Measurements from ENCODE around the gene FAM120B.

Gene FAM120B

GRCh38 chr6:170363255-170363654 lies 56.7 kb downstream of the FAM120B start:
- H3K4me1 ChIP-seq (ENCODE audit: control insufficient read depth in 1 of 2, insufficient read depth in 1 of 2, low read depth in 1 of 2, low read length in 1 of 2): no peaks in the 10 kb centered on the region
- peaks cover 93% of the 10 kb centered on the region for H3K36me3 ChIP-seq
- no peak overlapping the region for H3K27ac ChIP-seq
- no peaks in the 10 kb centered on the region for H3K9me3 ChIP-seq
- H3K27me3 ChIP-seq: no peaks in the 10 kb centered on the region
- no peak overlapping the region for H3K4me3 ChIP-seq (ENCODE audit: low read depth in 1 of 2, low read length in 1 of 2)
- no peak for TF ChIP-seq CTCF (IDR thresholded peaks at IDR 0.05)

- H3K4me1 ChIP-seq (ENCODE audit: control insufficient read depth in 1 of 2, insufficient read depth in 1 of 2, low read depth in 1 of 2, low read length in 1 of 2): peaks cover under 1 to 3% of the 10 kb centered on the region in 2 experiments
- no peaks in the 10 kb centered on the region for H3K9me3 ChIP-seq
- no peak overlapping the region for H3K4me3 ChIP-seq (ENCODE audit: low read depth in 1 of 2, low read length in 1 of 2)
- no peak for TF ChIP-seq CTCF (IDR thresholded peaks at IDR 0.05)
- H3K27ac ChIP-seq: no peak overlapping the region
- peaks cover 87% of the 10 kb centered on the region for H3K36me3 ChIP-seq
- H3K27me3 ChIP-seq: no peaks in the 10 kb centered on the region
Observed at GRCh38 chr6:170365121-170365520, 58.6 kb downstream of the FAM120B start.

- Histone ChIP-seq H3K36me3 (peaks cover 82% of the 10 kb centered on the region), H3K4me3 (ENCODE audit: low read depth in 1 of 2, low read length in 1 of 2) (no peak overlapping the region), H3K9me3 (no peaks in the 10 kb centered on the region), H3K27ac (no peak overlapping the region), H3K27me3 (no peaks in the 10 kb centered on the region), H3K4me1 (ENCODE audit: control insufficient read depth in 1 of 2, insufficient read depth in 1 of 2, low read depth in 1 of 2, low read length in 1 of 2) (peaks cover 5 to 8% of the 10 kb centered on the region in 2 experiments)
- no peak for TF ChIP-seq CTCF (IDR thresholded peaks at IDR 0.05)
Observed at GRCh38 chr6:170365593-170365992, 59.0 kb downstream of the FAM120B start.

GRCh38 chr6:170366248-170366960 lies 59.8 kb downstream of the FAM120B start:
- Histone ChIP-seq H3K4me3 (ENCODE audit: low read depth in 1 of 2, low read length in 1 of 2) (no peak overlapping the region), H3K27ac (no peak overlapping the region), H3K36me3 (peaks cover 76% of the 10 kb centered on the region), H3K4me1 (ENCODE audit: control insufficient read depth in 1 of 2, insufficient read depth in 1 of 2, low read depth in 1 of 2, low read length in 1 of 2) (peaks cover 8 to 13% of the 10 kb centered on the region in 2 experiments), H3K27me3 (no peaks in the 10 kb centered on the region), H3K9me3 (no peaks in the 10 kb centered on the region)
- TF ChIP-seq CTCF (IDR thresholded peaks at IDR 0.05): no peak

GRCh38 chr6:170367241-170367640 lies 60.7 kb downstream of the FAM120B start:
- Histone ChIP-seq H3K4me1 (ENCODE audit: control insufficient read depth in 1 of 2, insufficient read depth in 1 of 2, low read depth in 1 of 2, low read length in 1 of 2) (peaks cover 8 to 13% of the 10 kb centered on the region in 2 experiments), H3K36me3 (peaks cover 68% of the 10 kb centered on the region), H3K27me3 (no peaks in the 10 kb centered on the region), H3K4me3 (ENCODE audit: low read depth in 1 of 2, low read length in 1 of 2) (no peak overlapping the region), H3K9me3 (no peaks in the 10 kb centered on the region), H3K27ac (no peak overlapping the region)
- no peak for TF ChIP-seq CTCF (IDR thresholded peaks at IDR 0.05)

All from neutrophil (primary cell).